HG02840 (cell line): ENCODE results near the gene TNS3.

Experiments used
- ATAC-seq: cut with Tn5 transposase; IDR thresholded peaks from one replicate; pipeline ENCODE4 v1.9.1; 2021; ENCODE audit warnings: mild to moderate bottlenecking, moderate library complexity, moderate number of reproducible peaks; ENCODE audit not compliant: unreplicated experiment, low FRiP score

TNS3 gene

GRCh38 chr7:47378728-47379395 lies 203.0 kb downstream of the TNS3 start:
- ATAC-seq = no peak

GRCh38 chr7:47377741-47378140 lies 204.2 kb downstream of the TNS3 start:
- no peak for ATAC-seq

GRCh38 chr7:47376991-47377616 lies 204.8 kb downstream of the TNS3 start:
- ATAC-seq = no peak

GRCh38 chr7:47375121-47375938 lies 206.6 kb downstream of the TNS3 start:
- no peak for ATAC-seq

- no peak for ATAC-seq
Observed at GRCh38 chr7:47374538-47374937, 207.4 kb downstream of the TNS3 start.

GRCh38 chr7:47373871-47374451 lies 207.9 kb downstream of the TNS3 start:
- ATAC-seq = no peak

GRCh38 chr7:47371733-47372368 lies 210.1 kb downstream of the TNS3 start:
- no peak for ATAC-seq

GRCh38 chr7:47371317-47371716 lies 210.6 kb downstream of the TNS3 start:
- no peak for ATAC-seq

- no peak for ATAC-seq
Observed at GRCh38 chr7:47370461-47371042, 211.4 kb downstream of the TNS3 start.

- ATAC-seq = no peak
Observed at GRCh38 chr7:47369736-47370135, 212.2 kb downstream of the TNS3 start.

GRCh38 chr7:47368190-47368812 lies 213.6 kb downstream of the TNS3 start:
- ATAC-seq = no peak

GRCh38 chr7:47367369-47367768 lies 214.5 kb downstream of the TNS3 start:
- ATAC-seq = no peak

GRCh38 chr7:47366960-47367359 lies 215.0 kb downstream of the TNS3 start:
- ATAC-seq = no peak

GRCh38 chr7:47366211-47366610 lies 215.7 kb downstream of the TNS3 start:
- no peak for ATAC-seq

- no peak for ATAC-seq
Observed at GRCh38 chr7:47362984-47363383, 218.9 kb downstream of the TNS3 start.

GRCh38 chr7:47361746-47362215 lies 220.1 kb downstream of the TNS3 start:
- ATAC-seq = no peak

- no peak for ATAC-seq
Observed at GRCh38 chr7:47361236-47361635, 220.7 kb downstream of the TNS3 start.

- no peak for ATAC-seq
Observed at GRCh38 chr7:47360301-47360900, 221.5 kb downstream of the TNS3 start.

- no peak for ATAC-seq
Observed at GRCh38 chr7:47358944-47359588, 222.8 kb downstream of the TNS3 start.
